Measurements from ENCODE around the gene NETO1. TPM values are rescaled to one million over a fixed set of nuclear protein-coding genes. Genes with fewer than 3 reads are reported as not detected.

The NETO1 gene
- total RNA-seq, 1 donor = not detected

DNA sequence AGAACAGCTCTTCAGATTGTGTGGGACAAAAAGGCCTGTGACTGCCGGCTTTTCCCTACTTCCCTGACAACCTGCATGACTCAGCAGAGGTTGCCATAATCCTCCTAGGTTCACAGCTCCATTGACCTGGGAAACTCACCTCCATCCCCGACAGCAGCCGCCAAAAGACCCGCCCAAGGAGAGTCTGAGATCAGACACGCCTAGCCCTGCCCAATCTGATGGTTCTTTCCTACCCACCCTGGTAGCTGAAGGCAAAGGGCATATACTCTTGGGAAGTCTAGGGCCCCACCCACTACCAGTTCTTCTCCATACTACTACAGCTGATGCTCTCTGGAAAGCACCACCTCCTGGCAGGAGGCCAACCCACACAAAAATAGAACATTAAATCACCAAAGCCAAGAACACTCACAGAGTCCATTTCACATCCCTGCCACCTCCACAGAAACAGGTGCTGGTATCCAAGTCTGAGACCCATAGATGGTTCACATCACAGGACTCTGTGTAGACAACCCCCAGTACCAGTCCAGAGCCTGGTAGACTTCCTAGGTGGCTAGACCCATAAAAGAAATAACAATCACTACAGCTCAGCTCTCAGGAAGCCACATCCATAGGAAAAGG, 140.6 kb downstream of the NETO1 start:
- no peaks in the 10 kb centered on the region for H3K4me1 ChIP-seq (ENCODE audit: insufficient read depth, low read length)
- peaks cover 3% of the 10 kb centered on the region for H3K9me3 ChIP-seq (ENCODE audit: low read depth, low read length)
- no peaks in the 10 kb centered on the region for H4K20me1 ChIP-seq (ENCODE audit: insufficient read depth, low read length)
- H2AFZ ChIP-seq (ENCODE audit: low read length) = no peak overlapping the region
- no peak for DNase-seq (ENCODE audit: insufficient read length, low spot score, missing footprints)
- no peaks in the 10 kb centered on the region for H3K27me3 ChIP-seq (ENCODE audit: insufficient read depth, low read length)
- H3K27ac ChIP-seq (ENCODE audit: low read depth, low read length) = no peak overlapping the region
- H3K4me3 ChIP-seq (ENCODE audit: insufficient read depth, low read length) = no peak overlapping the region
- no peaks in the 10 kb centered on the region for H3K79me2 ChIP-seq (ENCODE audit: insufficient read depth, low read length)
- H3K36me3 ChIP-seq (ENCODE audit: insufficient read depth, low read length) = no peaks in the 10 kb centered on the region
- H3K4me2 ChIP-seq (ENCODE audit: insufficient read depth, low read length) = no peak overlapping the region
- no peak for TF ChIP-seq CTCF (IDR thresholded peaks at IDR 0.05; ENCODE audit: extremely low read depth, low read depth, low read length)

DNA sequence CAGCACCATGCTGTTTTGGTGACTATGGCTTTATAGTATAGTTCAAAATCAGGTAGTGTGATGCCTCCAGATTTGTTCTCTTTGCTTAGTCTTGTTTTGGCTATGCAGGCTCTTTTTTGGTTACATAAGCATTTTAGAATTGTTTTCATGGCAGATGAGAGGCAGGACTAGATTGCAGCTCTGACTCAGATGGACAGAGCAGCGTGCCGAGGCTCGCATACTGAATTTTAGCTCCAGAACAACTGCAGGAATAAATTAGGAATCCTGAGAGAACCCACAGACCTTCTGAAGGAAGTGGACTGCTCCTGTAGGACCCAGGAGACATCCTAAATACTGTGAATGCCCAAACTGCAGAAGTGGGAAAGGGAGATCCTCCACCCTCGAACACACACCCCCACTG, 141.6 kb downstream of the NETO1 start:
- H3K27ac ChIP-seq (ENCODE audit: low read depth, low read length) = no peak overlapping the region
- no peaks in the 10 kb centered on the region for H4K20me1 ChIP-seq (ENCODE audit: insufficient read depth, low read length)
- no peaks in the 10 kb centered on the region for H3K79me2 ChIP-seq (ENCODE audit: insufficient read depth, low read length)
- no peaks in the 10 kb centered on the region for H3K27me3 ChIP-seq (ENCODE audit: insufficient read depth, low read length)
- H3K4me2 ChIP-seq (ENCODE audit: insufficient read depth, low read length) = no peak overlapping the region
- no peak overlapping the region for H3K4me3 ChIP-seq (ENCODE audit: insufficient read depth, low read length)
- no peak for DNase-seq (ENCODE audit: insufficient read length, low spot score, missing footprints)
- peaks cover 3% of the 10 kb centered on the region for H3K9me3 ChIP-seq (ENCODE audit: low read depth, low read length)
- H2AFZ ChIP-seq (ENCODE audit: low read length) = no peak overlapping the region
- no peaks in the 10 kb centered on the region for H3K4me1 ChIP-seq (ENCODE audit: insufficient read depth, low read length)
- TF ChIP-seq CTCF (IDR thresholded peaks at IDR 0.05; ENCODE audit: extremely low read depth, low read depth, low read length) = no peak
- no peaks in the 10 kb centered on the region for H3K36me3 ChIP-seq (ENCODE audit: insufficient read depth, low read length)

DNA sequence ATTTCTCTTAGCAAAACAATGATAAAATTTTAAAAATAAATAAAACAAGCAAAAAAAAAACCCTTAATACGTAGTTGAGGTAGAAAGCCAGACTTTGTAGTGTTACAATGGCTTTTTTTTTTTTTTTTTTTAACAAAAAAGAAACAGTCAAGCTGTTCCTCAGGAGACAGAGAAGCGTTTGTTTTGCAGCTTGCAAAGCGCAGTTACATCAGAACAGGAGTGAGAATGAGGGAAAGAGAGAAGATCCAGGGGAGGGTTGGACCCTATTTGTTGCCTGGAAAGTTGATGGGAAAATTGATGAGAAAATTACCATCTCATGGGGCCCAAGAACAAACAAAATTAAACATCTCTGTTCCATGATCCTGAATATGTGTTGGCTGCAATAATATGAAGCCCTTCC, 146.5 kb downstream of the NETO1 start:
- Histone ChIP-seq H3K79me2 (ENCODE audit: insufficient read depth, low read length) (no peaks in the 10 kb centered on the region), H3K27ac (ENCODE audit: low read depth, low read length) (no peak overlapping the region), H4K20me1 (ENCODE audit: insufficient read depth, low read length) (no peaks in the 10 kb centered on the region), H3K4me1 (ENCODE audit: insufficient read depth, low read length) (no peaks in the 10 kb centered on the region), H3K9me3 (ENCODE audit: low read depth, low read length) (peaks cover 3% of the 10 kb centered on the region), H3K27me3 (ENCODE audit: insufficient read depth, low read length) (no peaks in the 10 kb centered on the region), H3K36me3 (ENCODE audit: insufficient read depth, low read length) (no peaks in the 10 kb centered on the region), H3K4me3 (ENCODE audit: insufficient read depth, low read length) (no peak overlapping the region), H3K4me2 (ENCODE audit: insufficient read depth, low read length) (no peak overlapping the region), H2AFZ (ENCODE audit: low read length) (no peak overlapping the region)
- no peak for DNase-seq (ENCODE audit: insufficient read length, low spot score, missing footprints)
- TF ChIP-seq CTCF (IDR thresholded peaks at IDR 0.05; ENCODE audit: extremely low read depth, low read depth, low read length) = no peak

DNA sequence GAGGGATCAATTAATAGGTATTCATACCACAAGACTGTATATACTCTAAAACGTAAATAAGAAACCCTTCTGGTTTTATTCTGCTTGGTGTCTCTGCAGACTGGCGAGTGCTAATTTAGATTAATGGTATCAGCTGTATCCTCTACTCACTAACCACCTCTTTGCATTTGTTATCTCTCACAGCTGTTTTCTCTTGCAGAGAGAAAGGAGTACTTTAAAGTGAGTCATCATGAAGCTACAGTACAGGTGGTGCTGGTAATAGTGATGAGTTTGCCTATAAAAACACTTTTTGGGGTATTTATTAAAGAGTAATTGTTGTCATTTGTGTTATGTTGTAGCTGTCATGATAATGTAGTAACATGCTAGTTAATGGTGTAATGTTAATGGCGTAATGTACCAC, 147.7 kb downstream of the NETO1 start:
- H3K36me3 ChIP-seq (ENCODE audit: insufficient read depth, low read length) = no peaks in the 10 kb centered on the region
- no peaks in the 10 kb centered on the region for H4K20me1 ChIP-seq (ENCODE audit: insufficient read depth, low read length)
- no peak overlapping the region for H3K4me2 ChIP-seq (ENCODE audit: insufficient read depth, low read length)
- no peaks in the 10 kb centered on the region for H3K4me1 ChIP-seq (ENCODE audit: insufficient read depth, low read length)
- no peak for TF ChIP-seq CTCF (IDR thresholded peaks at IDR 0.05; ENCODE audit: extremely low read depth, low read depth, low read length)
- no peaks in the 10 kb centered on the region for H3K27me3 ChIP-seq (ENCODE audit: insufficient read depth, low read length)
- no peak overlapping the region for H3K27ac ChIP-seq (ENCODE audit: low read depth, low read length)
- no peak for DNase-seq (ENCODE audit: insufficient read length, low spot score, missing footprints)
- peaks cover 3% of the 10 kb centered on the region for H3K9me3 ChIP-seq (ENCODE audit: low read depth, low read length)
- H2AFZ ChIP-seq (ENCODE audit: low read length) = no peak overlapping the region
- no peak overlapping the region for H3K4me3 ChIP-seq (ENCODE audit: insufficient read depth, low read length)
- no peaks in the 10 kb centered on the region for H3K79me2 ChIP-seq (ENCODE audit: insufficient read depth, low read length)

All from osteoblast (primary cell).